Measurements from ENCODE around the gene SCFD2. TPM values are rescaled to one million over a fixed set of nuclear protein-coding genes. Genes with fewer than 3 reads are reported as not detected.

SCFD2 gene
- total and polyA plus RNA-seq, 4 donors, result 4.3 to 28.8 (median 7.4) TPM

DNA sequence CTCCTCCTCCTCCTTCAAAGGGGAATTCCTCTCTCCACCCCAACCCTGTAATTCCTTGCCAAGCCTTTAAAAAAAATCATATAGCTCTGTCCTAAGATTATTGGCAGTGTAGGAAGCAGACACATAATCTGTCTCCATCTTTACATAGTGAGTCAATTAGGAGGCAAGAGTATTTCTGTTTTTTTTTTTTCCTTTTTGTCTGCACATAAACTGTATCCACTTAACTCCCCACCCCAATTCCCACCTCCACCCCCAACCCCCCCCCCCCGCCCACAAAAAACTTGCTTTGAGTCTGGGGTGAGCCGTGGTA, 321.3 kb downstream of the SCFD2 start (continued):
- TF ChIP-seq ZBTB33 (IDR thresholded peaks at IDR 0.05) (no peak), HNF4G (IDR thresholded peaks at IDR 0.05) (no peak), EGR1 (IDR thresholded peaks at IDR 0.05; ENCODE audit: low read depth in 2 of 2) (no peak)

GRCh38 chr4:53043891-53044650, 321.8 kb downstream of the SCFD2 start:
- no peak for DNase-seq (ENCODE audit: low spot score)
- Histone ChIP-seq H3K27ac (ENCODE audit: low read depth in 1 of 2, low read length in 2 of 2) (no peak overlapping the region), H3K27me3 (ENCODE audit: control insufficient read depth in 4 of 4, insufficient read depth in 4 of 4, low read length in 3 of 4) (no peaks in the 10 kb centered on the region), H3K9ac (ENCODE audit: low read depth in 1 of 2, low read length in 2 of 2) (no peak overlapping the region), H3K4me1 (ENCODE audit: control insufficient read depth in 4 of 4, insufficient read depth in 4 of 4, low read length in 3 of 4) (no peaks in the 10 kb centered on the region), H3K36me3 (ENCODE audit: control insufficient read depth in 4 of 4, insufficient read depth in 3 of 4, low read depth in 1 of 4, low read length in 3 of 4) (no peaks in the 10 kb centered on the region), H3K9me3 (ENCODE audit: control insufficient read depth in 4 of 4, low read length in 3 of 4) (no peaks in the 10 kb centered on the region), H3K4me3 (ENCODE audit: low read depth in 1 of 3, low read length in 3 of 3) (no peak overlapping the region)
- 86% methylated on average over 4 of the region's 4 CpGs for WGBS
- no peak for TF ChIP-seq RXRA (IDR thresholded peaks at IDR 0.05)

- H3K27ac ChIP-seq (ENCODE audit: low read depth in 1 of 2, low read length in 2 of 2), result no peak overlapping the region
- no peak overlapping the region for H3K9ac ChIP-seq (ENCODE audit: low read depth in 1 of 2, low read length in 2 of 2)
- no peaks in the 10 kb centered on the region for H3K27me3 ChIP-seq (ENCODE audit: control insufficient read depth in 4 of 4, insufficient read depth in 4 of 4, low read length in 3 of 4)
- no peak overlapping the region for H3K4me3 ChIP-seq (ENCODE audit: low read depth in 1 of 3, low read length in 3 of 3)
- no peaks in the 10 kb centered on the region for H3K4me1 ChIP-seq (ENCODE audit: control insufficient read depth in 4 of 4, insufficient read depth in 4 of 4, low read length in 3 of 4)
- no peaks in the 10 kb centered on the region for H3K36me3 ChIP-seq (ENCODE audit: control insufficient read depth in 4 of 4, insufficient read depth in 3 of 4, low read depth in 1 of 4, low read length in 3 of 4)
- H3K9me3 ChIP-seq (ENCODE audit: control insufficient read depth in 4 of 4, low read length in 3 of 4), result no peaks in the 10 kb centered on the region
- 86% methylated on average over 3 of the region's 3 CpGs for WGBS
- TF ChIP-seq FOXA2 (IDR thresholded peaks at IDR 0.05) (no peak), GABPA (IDR thresholded peaks at IDR 0.05 in 1 of 2, conservative IDR thresholded peaks at IDR 0.05 in 1 of 2) (no peak), HNF4G (IDR thresholded peaks at IDR 0.05) (no peak), EGR1 (IDR thresholded peaks at IDR 0.05; ENCODE audit: low read depth in 2 of 2) (no peak), ZBTB33 (IDR thresholded peaks at IDR 0.05) (no peak), HNF4A (conservative IDR thresholded peaks at IDR 0.05) (no peak), JUND (IDR thresholded peaks at IDR 0.05) (no peak), NR2F2 (IDR thresholded peaks at IDR 0.05) (no peak), RAD21 (IDR thresholded peaks at IDR 0.05) (no peak), SP1 (IDR thresholded peaks at IDR 0.05) (no peak)
- TF ChIP-seq, protein P1, sequence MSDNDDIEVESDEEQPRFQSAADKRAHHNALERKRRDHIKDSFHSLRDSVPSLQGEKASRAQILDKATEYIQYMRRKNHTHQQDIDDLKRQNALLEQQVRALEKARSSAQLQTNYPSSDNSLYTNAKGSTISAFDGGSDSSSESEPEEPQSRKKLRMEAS (IDR thresholded peaks at IDR 0.05), result no peak
- TF ChIP-seq, protein P2, sequence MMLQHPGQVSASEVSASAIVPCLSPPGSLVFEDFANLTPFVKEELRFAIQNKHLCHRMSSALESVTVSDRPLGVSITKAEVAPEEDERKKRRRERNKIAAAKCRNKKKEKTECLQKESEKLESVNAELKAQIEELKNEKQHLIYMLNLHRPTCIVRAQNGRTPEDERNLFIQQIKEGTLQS (IDR thresholded peaks at IDR 0.05), result no peak
- no peak for DNase-seq (ENCODE audit: low spot score)
These were observed 322.8 kb downstream of the SCFD2 start for GRCh38 chr4:53043055-53043454.
